ENCODE data around the gene MCCC1. TPM values are rescaled to one million over a fixed set of nuclear protein-coding genes. Genes with fewer than 3 reads are reported as not detected.
"Not testable (repeated sequence)": the region's sequence is repeated elsewhere in the genome, so short reads cannot be mapped to it uniquely, and the experiment has no call there.

The MCCC1 gene
- total and polyA plus RNA-seq, 2 donors: 22.0 to 43.1 TPM

DNA sequence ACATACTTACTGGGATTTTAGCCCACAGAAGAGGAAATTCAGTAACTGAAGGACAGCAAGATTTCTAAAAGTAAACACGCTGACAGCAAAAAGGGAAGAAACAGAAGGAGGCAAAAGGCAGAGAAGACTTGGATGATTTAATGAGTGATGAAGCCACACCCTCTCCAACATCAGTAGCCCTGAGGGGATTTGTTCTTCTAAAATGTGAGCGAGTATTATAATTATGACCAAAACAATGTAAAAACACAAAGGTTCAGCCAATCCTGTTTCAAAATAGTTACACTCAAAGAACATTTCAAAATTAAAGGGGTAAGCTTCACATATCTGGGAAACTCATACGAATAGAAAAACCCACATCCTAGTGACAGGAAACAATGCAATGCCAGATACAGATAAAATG is 25.0 kb downstream of the MCCC1 start:
- H3K9me3 ChIP-seq (ENCODE audit: control insufficient read depth in 2 of 2, insufficient read depth in 1 of 2, low read length in 1 of 2): peaks cover 1 to 11% of the 10 kb centered on the region in 2 donors
- H3K4me3 ChIP-seq (ENCODE audit: low read length in 2 of 2): no peak overlapping the region
- no peak for DNase-seq (ENCODE audit: low read depth in 6 of 9, low spot score in 9 of 9)
- peaks cover 4 to 24% of the 10 kb centered on the region in 2 donors for H3K36me3 ChIP-seq (ENCODE audit: control insufficient read depth in 2 of 2, insufficient read depth in 2 of 2, low read length in 1 of 2)
- H3K27me3 ChIP-seq (ENCODE audit: control insufficient read depth in 2 of 2, insufficient read depth in 1 of 2, low read length in 1 of 2): no peaks in the 10 kb centered on the region
- no peak overlapping the region for H3K27ac ChIP-seq (ENCODE audit: low read depth in 1 of 2, low read length in 1 of 2)
- WGBS: 48% methylated on average over 3 of the region's 3 CpGs
- H3K4me1 ChIP-seq (ENCODE audit: control insufficient read depth in 2 of 2, insufficient read depth in 2 of 2, low read length in 2 of 2): no peaks in the 10 kb centered on the region

DNA sequence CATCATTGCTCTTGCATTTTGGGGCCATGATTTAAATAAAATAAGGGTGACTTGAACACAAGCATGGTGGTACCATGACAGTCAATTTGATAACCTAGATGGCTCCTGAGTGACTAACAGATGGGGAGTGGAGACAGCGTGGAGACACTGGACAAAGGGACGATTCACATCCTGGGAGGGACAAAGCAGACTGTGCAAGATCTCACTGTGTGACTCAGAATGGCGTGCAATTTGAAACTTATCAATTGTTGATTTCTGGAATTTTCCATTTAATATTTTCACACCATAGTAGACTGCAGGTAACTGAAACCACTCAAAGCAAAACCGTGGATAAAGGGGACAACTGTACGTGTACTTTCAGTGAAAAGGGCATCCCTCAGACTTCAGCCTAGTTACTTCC is 25.5 kb downstream of the MCCC1 start:
- WGBS: 87% methylated on average over 5 of the region's 5 CpGs
- no peak overlapping the region for H3K4me3 ChIP-seq (ENCODE audit: low read length in 2 of 2)
- H3K9me3 ChIP-seq (ENCODE audit: control insufficient read depth in 2 of 2, insufficient read depth in 1 of 2, low read length in 1 of 2): peaks cover 0 to 7% of the 10 kb centered on the region in 2 donors
- no peak overlapping the region for H3K27ac ChIP-seq (ENCODE audit: low read depth in 1 of 2, low read length in 1 of 2)
- H3K27me3 ChIP-seq (ENCODE audit: control insufficient read depth in 2 of 2, insufficient read depth in 1 of 2, low read length in 1 of 2): no peaks in the 10 kb centered on the region
- H3K4me1 ChIP-seq (ENCODE audit: control insufficient read depth in 2 of 2, insufficient read depth in 2 of 2, low read length in 2 of 2): no peaks in the 10 kb centered on the region
- DNase-seq (ENCODE audit: low read depth in 6 of 9, low spot score in 9 of 9): no peak
- H3K36me3 ChIP-seq (ENCODE audit: control insufficient read depth in 2 of 2, insufficient read depth in 2 of 2, low read length in 1 of 2): peaks cover 3 to 23% of the 10 kb centered on the region in 2 donors

- 99% methylated on average over 6 of the region's 6 CpGs for WGBS
- DNase-seq (ENCODE audit: low read depth in 6 of 9, low spot score in 9 of 9): no peak
- peaks cover 3 to 36% of the 10 kb centered on the region in 2 donors for H3K36me3 ChIP-seq (ENCODE audit: control insufficient read depth in 2 of 2, insufficient read depth in 2 of 2, low read length in 1 of 2)
- H3K27ac ChIP-seq (ENCODE audit: low read depth in 1 of 2, low read length in 1 of 2): no peak overlapping the region
- no peak overlapping the region for H3K4me3 ChIP-seq (ENCODE audit: low read length in 2 of 2)
- no peaks in the 10 kb centered on the region for H3K27me3 ChIP-seq (ENCODE audit: control insufficient read depth in 2 of 2, insufficient read depth in 1 of 2, low read length in 1 of 2)
- H3K9me3 ChIP-seq (ENCODE audit: control insufficient read depth in 2 of 2, insufficient read depth in 1 of 2, low read length in 1 of 2): peaks cover 0 to 4% of the 10 kb centered on the region in 2 donors
- H3K4me1 ChIP-seq (ENCODE audit: control insufficient read depth in 2 of 2, insufficient read depth in 2 of 2, low read length in 2 of 2): no peaks in the 10 kb centered on the region
Observed at GRCh38 chr3:183070892-183071291, 28.4 kb downstream of the MCCC1 start.

- no peak overlapping the region for H3K4me3 ChIP-seq (ENCODE audit: low read length in 2 of 2)
- peaks cover 7 to 36% of the 10 kb centered on the region in 2 donors for H3K36me3 ChIP-seq (ENCODE audit: control insufficient read depth in 2 of 2, insufficient read depth in 2 of 2, low read length in 1 of 2)
- H3K4me1 ChIP-seq (ENCODE audit: control insufficient read depth in 2 of 2, insufficient read depth in 2 of 2, low read length in 2 of 2): no peaks in the 10 kb centered on the region
- no peak overlapping the region for H3K27ac ChIP-seq (ENCODE audit: low read depth in 1 of 2, low read length in 1 of 2)
- H3K9me3 ChIP-seq (ENCODE audit: control insufficient read depth in 2 of 2, insufficient read depth in 1 of 2, low read length in 1 of 2): no peaks in the 10 kb centered on the region
- 55% methylated on average over 1 of the region's 1 CpG for WGBS
- no peaks in the 10 kb centered on the region for H3K27me3 ChIP-seq (ENCODE audit: control insufficient read depth in 2 of 2, insufficient read depth in 1 of 2, low read length in 1 of 2)
- no peak for DNase-seq (ENCODE audit: low read depth in 6 of 9, low spot score in 9 of 9)
Observed at GRCh38 chr3:183069086-183069485, 30.2 kb downstream of the MCCC1 start.

DNA sequence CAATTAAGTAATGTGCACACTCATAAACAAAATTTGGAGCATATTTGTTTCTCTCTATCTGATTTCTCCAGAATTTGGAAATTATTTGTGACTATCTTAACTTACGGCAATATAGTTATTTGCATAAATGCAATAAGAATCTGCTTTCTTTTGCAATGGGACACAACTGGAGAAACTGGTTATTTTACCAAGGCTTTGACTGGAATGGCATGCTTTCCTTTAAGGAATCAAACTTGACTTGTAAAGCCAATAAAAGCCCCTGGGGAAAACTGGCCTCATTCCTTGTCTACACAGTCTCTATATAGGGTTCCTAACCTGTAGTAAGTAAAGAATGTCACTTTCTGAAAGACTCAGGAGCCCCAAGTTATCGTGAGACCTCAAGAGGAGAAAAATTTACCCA is 32.4 kb downstream of the MCCC1 start:
- WGBS: over 99% methylated on average over 2 of the region's 2 CpGs
- peaks cover 7 to 34% of the 10 kb centered on the region in 2 donors for H3K36me3 ChIP-seq (ENCODE audit: control insufficient read depth in 2 of 2, insufficient read depth in 2 of 2, low read length in 1 of 2)

GRCh38 chr3:183064475-183064874 is 34.8 kb downstream of the MCCC1 start:
- Histone ChIP-seq H3K9me3 (ENCODE audit: control insufficient read depth in 2 of 2, insufficient read depth in 1 of 2, low read length in 1 of 2) (no peaks in the 10 kb centered on the region), H3K27me3 (ENCODE audit: control insufficient read depth in 2 of 2, insufficient read depth in 1 of 2, low read length in 1 of 2) (no peaks in the 10 kb centered on the region), H3K4me1 (ENCODE audit: control insufficient read depth in 2 of 2, insufficient read depth in 2 of 2, low read length in 2 of 2) (no peaks in the 10 kb centered on the region), H3K27ac (ENCODE audit: low read depth in 1 of 2, low read length in 1 of 2) (no peak overlapping the region), H3K4me3 (ENCODE audit: low read length in 2 of 2) (no peak overlapping the region), H3K36me3 (ENCODE audit: control insufficient read depth in 2 of 2, insufficient read depth in 2 of 2, low read length in 1 of 2) (peaks cover 4 to 20% of the 10 kb centered on the region in 2 donors)
- no peak for DNase-seq (ENCODE audit: low read depth in 6 of 9, low spot score in 9 of 9)
- 98% methylated on average over 36 of the region's 36 CpGs for WGBS

More for the DNA sequence above, 32.4 kb downstream of the MCCC1 start:
- DNase-seq (ENCODE audit: low read depth in 6 of 9, low spot score in 9 of 9); H3K27ac ChIP-seq (ENCODE audit: low read depth in 1 of 2, low read length in 1 of 2); H3K27me3 ChIP-seq (ENCODE audit: control insufficient read depth in 2 of 2, insufficient read depth in 1 of 2, low read length in 1 of 2); H3K9me3 ChIP-seq (ENCODE audit: control insufficient read depth in 2 of 2, insufficient read depth in 1 of 2, low read length in 1 of 2); H3K4me3 ChIP-seq (ENCODE audit: low read length in 2 of 2); H3K4me1 ChIP-seq (ENCODE audit: control insufficient read depth in 2 of 2, insufficient read depth in 2 of 2, low read length in 2 of 2): not testable (repeated sequence)

- 94% methylated on average over 6 of the region's 6 CpGs for WGBS
- Histone ChIP-seq H3K9me3 (ENCODE audit: control insufficient read depth in 2 of 2, insufficient read depth in 1 of 2, low read length in 1 of 2) (no peaks in the 10 kb centered on the region), H3K36me3 (ENCODE audit: control insufficient read depth in 2 of 2, insufficient read depth in 2 of 2, low read length in 1 of 2) (peaks cover 2 to 7% of the 10 kb centered on the region in 2 donors)
Observed at GRCh38 chr3:183061391-183062172, 37.7 kb downstream of the MCCC1 start.

GRCh38 chr3:183058351-183058750 is 40.9 kb downstream of the MCCC1 start:
- no peak overlapping the region for H3K27ac ChIP-seq (ENCODE audit: low read depth in 1 of 2, low read length in 1 of 2)
- H3K4me1 ChIP-seq (ENCODE audit: control insufficient read depth in 2 of 2, insufficient read depth in 2 of 2, low read length in 2 of 2): no peaks in the 10 kb centered on the region
- peaks cover 6 to 8% of the 10 kb centered on the region in 2 donors for H3K36me3 ChIP-seq (ENCODE audit: control insufficient read depth in 2 of 2, insufficient read depth in 2 of 2, low read length in 1 of 2)
- no peak overlapping the region for H3K4me3 ChIP-seq (ENCODE audit: low read length in 2 of 2)
- DNase-seq (ENCODE audit: low read depth in 6 of 9, low spot score in 9 of 9): no peak
- no peaks in the 10 kb centered on the region for H3K9me3 ChIP-seq (ENCODE audit: control insufficient read depth in 2 of 2, insufficient read depth in 1 of 2, low read length in 1 of 2)
- WGBS: 96% methylated on average over 2 of the region's 2 CpGs
- no peaks in the 10 kb centered on the region for H3K27me3 ChIP-seq (ENCODE audit: control insufficient read depth in 2 of 2, insufficient read depth in 1 of 2, low read length in 1 of 2)

More at GRCh38 chr3:183061391-183062172, 37.7 kb downstream of the MCCC1 start:
- H3K4me1 ChIP-seq (ENCODE audit: control insufficient read depth in 2 of 2, insufficient read depth in 2 of 2, low read length in 2 of 2): no peaks in the 10 kb centered on the region
- no peaks in the 10 kb centered on the region for H3K27me3 ChIP-seq (ENCODE audit: control insufficient read depth in 2 of 2, insufficient read depth in 1 of 2, low read length in 1 of 2)
- no peak for DNase-seq (ENCODE audit: low read depth in 6 of 9, low spot score in 9 of 9)
- H3K4me3 ChIP-seq (ENCODE audit: low read length in 2 of 2): no peak overlapping the region
- H3K27ac ChIP-seq (ENCODE audit: low read depth in 1 of 2, low read length in 1 of 2): no peak overlapping the region

DNA sequence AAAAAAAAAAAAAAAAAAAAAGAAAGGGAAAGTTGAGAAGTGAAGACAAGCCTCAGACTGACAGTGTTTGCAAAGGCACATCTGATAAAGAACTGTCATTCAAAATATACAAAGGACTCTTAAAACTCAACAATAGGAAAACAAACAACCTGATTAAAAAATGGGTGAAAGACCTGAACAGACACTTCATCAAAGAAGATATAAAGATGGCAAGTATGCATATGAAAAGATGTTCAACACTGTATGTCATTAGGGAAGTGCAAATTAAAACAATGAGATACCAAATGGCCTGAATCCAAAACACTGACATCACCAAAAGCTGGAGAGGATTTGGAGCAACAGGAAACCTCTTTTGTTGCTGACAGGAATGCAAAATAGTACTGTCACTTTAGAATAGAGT is 48.6 kb downstream of the MCCC1 start:
- no peak for DNase-seq (ENCODE audit: low read depth in 6 of 9, low spot score in 9 of 9)
- Histone ChIP-seq H3K4me3 (ENCODE audit: low read length in 2 of 2) (no peak overlapping the region), H3K27me3 (ENCODE audit: control insufficient read depth in 2 of 2, insufficient read depth in 1 of 2, low read length in 1 of 2) (no peaks in the 10 kb centered on the region), H3K36me3 (ENCODE audit: control insufficient read depth in 2 of 2, insufficient read depth in 2 of 2, low read length in 1 of 2) (peaks cover 13 to 23% of the 10 kb centered on the region in 2 donors), H3K27ac (ENCODE audit: low read depth in 1 of 2, low read length in 1 of 2) (no peak overlapping the region), H3K9me3 (ENCODE audit: control insufficient read depth in 2 of 2, insufficient read depth in 1 of 2, low read length in 1 of 2) (no peaks in the 10 kb centered on the region), H3K4me1 (ENCODE audit: control insufficient read depth in 2 of 2, insufficient read depth in 2 of 2, low read length in 2 of 2) (no peaks in the 10 kb centered on the region)

Data from thymus (tissue), 11 donors.